Endothelial cell of umbilical vein (primary cell): ENCODE results near the gene DLG5. TPM values are rescaled to one million over a fixed set of nuclear protein-coding genes. Genes with fewer than 3 reads are reported as not detected.

Experiments
- BruUV-seq: library from RNA; stranded (reverse); fragments of 400-500 nt; replicated peaks from 2 replicates; lab custom pipeline; 2021; lab: Mats Ljungman, UMichigan
- CTCF ChIA-PET: fragments of 300-600, 350-600 bp; sonication (Branson Sonifier 250); formaldehyde crosslinking; loops from one replicate; lab custom pipeline; 2021; ENCODE audit warnings: antibody characterized with exemption, inconsistent platforms; lab: Charles Lee
- POLR2A ChIA-PET: fragments of 300-600, 350-600 bp; sonication (Branson Sonifier 250); formaldehyde crosslinking; loops from one replicate; lab custom pipeline; 2021; ENCODE audit warnings: antibody characterized with exemption, inconsistent platforms; lab: Charles Lee
- DNase-seq: peaks from one replicate; pipeline ENCODE4 v3.0.0-alpha.2; 2011; ENCODE audit warnings: low read depth, low spot score
- FAIRE-seq: peaks from 2 replicates; lab custom pipeline; 2011; peaks lifted over from hg19 to GRCh38; lab: Jason Lieb, UNC
- H2AFZ ChIP-seq: 2 replicates; pipeline ENCODE4 v1.6.0; 2012; ENCODE audit warnings: low read depth, low read length, control low read depth, inconsistent platforms
- H3K27ac ChIP-seq: 2 replicates; pipeline ENCODE4 v1.5.1; 2011; ENCODE audit warnings: low read depth, mild to moderate bottlenecking, control low read depth, low read length, moderate library complexity; ENCODE audit not compliant: insufficient read depth
- H3K27me3 ChIP-seq, 2 experiments: 2 replicates each; pipeline versions ENCODE4 v1.6.0 to v1.6.1; 2011; ENCODE audit warnings: low read length in 2 of 2, mixed read lengths in 1 of 2; ENCODE audit not compliant: control insufficient read depth in 2 of 2, insufficient read depth in 2 of 2
- H3K36me3 ChIP-seq, 2 experiments: 2 replicates in 1 of 2; 3 replicates in 1 of 2; pipeline ENCODE4 v1.5.1; 2011; ENCODE audit warnings: low read length in 2 of 2, mild to moderate bottlenecking in 1 of 2, moderate library complexity in 1 of 2; ENCODE audit not compliant: control insufficient read depth in 2 of 2, insufficient read depth in 2 of 2; ENCODE audit errors: extremely low read depth in 1 of 2
- H3K4me1 ChIP-seq: 3 replicates; pipeline ENCODE4 v1.5.1; 2011; ENCODE audit warnings: mild to moderate bottlenecking, low read length; ENCODE audit not compliant: control insufficient read depth, insufficient read depth; ENCODE audit errors: extremely low read depth
- H3K4me2 ChIP-seq: 2 replicates; pipeline ENCODE4 v1.6.1; 2011; ENCODE audit warnings: low read length, control low read depth, mixed read lengths; ENCODE audit not compliant: insufficient read depth
- H3K4me3 ChIP-seq, 3 experiments: fragments of 200-600 bp in 1 of 3; sonication (generic), shearing (Covaris generic) in 1 of 3; replicated peaks in 1 of 3; 2 replicates each; pipeline ENCODE4 v1.5.1; 2011 to 2016; ENCODE audit warnings: control low read depth in 3 of 3, low read length in 3 of 3, mild to moderate bottlenecking in 2 of 3, inconsistent platforms in 1 of 3, low read depth in 1 of 3, moderate library complexity in 1 of 3; ENCODE audit not compliant: insufficient read depth in 1 of 3
- H3K79me2 ChIP-seq: 2 replicates; pipeline ENCODE4 v1.6.0; 2012; ENCODE audit warnings: low read length, inconsistent platforms; ENCODE audit not compliant: control insufficient read depth, insufficient read depth
- H3K9ac ChIP-seq: replicated peaks from 2 replicates; pipeline ENCODE3; 2011; ENCODE audit warnings: low read length, control low read depth; ENCODE audit not compliant: insufficient read depth; ENCODE audit errors: extremely low read depth
- H3K9me1 ChIP-seq: replicated peaks from 3 replicates; pipeline ENCODE4 v1.6.0; 2011; ENCODE audit warnings: mild to moderate bottlenecking, low read length; ENCODE audit not compliant: control insufficient read depth, insufficient read depth; ENCODE audit errors: extremely low read depth
- H3K9me3 ChIP-seq: replicated peaks from 2 replicates; pipeline ENCODE4 v1.5.1; 2012; ENCODE audit warnings: low read length, inconsistent platforms; ENCODE audit not compliant: control insufficient read depth, insufficient read depth
- H4K20me1 ChIP-seq: replicated peaks from 2 replicates; pipeline ENCODE3; 2011; ENCODE audit warnings: mild to moderate bottlenecking, low read length; ENCODE audit not compliant: control insufficient read depth, insufficient read depth; ENCODE audit errors: extremely low read depth
- CTCF ChIP-seq, 2 donors: IDR thresholded peaks; 1 replicate in 1 of 2; 2 replicates in 1 of 2; pipeline ENCODE4 v1.5.1; 2011; ENCODE audit warnings: low read length in 2 of 2, mild to moderate bottlenecking in 2 of 2, moderate library complexity in 2 of 2, control low read depth in 1 of 2, inconsistent platforms in 1 of 2, low read depth in 1 of 2; ENCODE audit not compliant: insufficient read depth in 1 of 2; ENCODE audit errors: extremely low read depth in 1 of 2
- EZH2 ChIP-seq: IDR thresholded peaks from 2 replicates; pipeline ENCODE4 v1.6.1; 2012; ENCODE audit warnings: borderline replicate concordance, low read depth, mild to moderate bottlenecking, moderate library complexity, low read length, inconsistent platforms; ENCODE audit not compliant: severe bottlenecking
- FOS ChIP-seq: IDR thresholded peaks from 2 replicates; pipeline ENCODE4 v1.6.1; 2011; ENCODE audit warnings: mild to moderate bottlenecking, low read length, moderate library complexity, borderline replicate concordance; ENCODE audit not compliant: insufficient read depth
- GATA2 ChIP-seq: IDR thresholded peaks from 2 replicates; pipeline ENCODE4 v1.7.0; 2011; ENCODE audit warnings: low read depth, mild to moderate bottlenecking, moderate library complexity, mixed read lengths, low read length; ENCODE audit not compliant: insufficient read length, insufficient read depth
- JUN ChIP-seq: IDR thresholded peaks from 2 replicates; pipeline ENCODE4 v1.6.1; 2011; ENCODE audit warnings: borderline replicate concordance, low read depth; ENCODE audit not compliant: insufficient read length, insufficient read depth
- MAX ChIP-seq: IDR thresholded peaks from 2 replicates; pipeline ENCODE4 v1.6.1; 2011; ENCODE audit not compliant: insufficient read depth, insufficient read length
- MYC ChIP-seq: IDR thresholded peaks from one replicate; pipeline ENCODE4 v1.6.1; 2011; ENCODE audit warnings: mild to moderate bottlenecking, low read depth, low read length
- POLR2A ChIP-seq: IDR thresholded peaks from 2 replicates; pipeline ENCODE4 v1.6.1; 2012; ENCODE audit warnings: low read depth, mild to moderate bottlenecking, control low read depth, low read length
- POLR2AphosphoS5 ChIP-seq: IDR thresholded peaks from 2 replicates; pipeline ENCODE4 v1.6.1; 2012; ENCODE audit warnings: low read depth, mild to moderate bottlenecking, control low read depth, low read length, moderate library complexity; ENCODE audit not compliant: insufficient read depth
- dilution Hi-C: fragments of 300-500 bp; cut with MboI; formaldehyde crosslinking; loops from one replicate; pipeline ENCODE4 v1.15.0; 2019; ENCODE audit warnings: low sequenced_read_pairs; ENCODE audit not compliant: extremely low pct_ligation_motif_present
- intact Hi-C: fragments of 100-400 bp; cut with micrococcal nuclease; formaldehyde crosslinking; loops from one replicate; pipeline ENCODE4 v1.10.0; 2022
- polyA plus RNA-seq, 4 experiments: library from polyadenylated mRNA; depleted of rRNA in 3 of 4; stranded (reverse) in 3 of 4; unstranded in 1 of 4; fragments of >200 nt; gene quantifications; 2 replicates each; pipeline versions ENCODE4 v1.2.1 to v1.2.3, GENCODE V29; 2011 to 2012; ENCODE audit warnings: missing spikeins in 1 of 4
- total RNA-seq: library from RNA; stranded (reverse); gene quantifications from 2 replicates; pipeline ENCODE4 v1.2.3, GENCODE V29; 2021

The DLG5 gene
- total and polyA plus RNA-seq, 2 donors (not counting 3 experiments of a cell fraction or from before 2014, with no cell fraction given): 12.3 to 24.9 TPM

GRCh38 chr10:77784856-77785255, 141.7 kb downstream of the DLG5 start:
- ChIA-PET POLR2A (interaction anchor here (0.6 kb wide), 1 partner anchor 204 kb away, joined by 4 read pairs; no protein-coding TSS in a partner anchor), CTCF (interaction anchor here (1.2 to 1.4 kb wide), 2 partner anchors 16 to 28 kb away, joined by 3 read pairs; no protein-coding TSS in a partner anchor)
- H3K27me3 ChIP-seq: no peaks in the 10 kb centered on the region
- H3K79me2 ChIP-seq: no peaks in the 10 kb centered on the region
- no peaks in the 10 kb centered on the region for H4K20me1 ChIP-seq
- no peaks in the 10 kb centered on the region for H3K4me1 ChIP-seq
- no peak overlapping the region for H3K27ac ChIP-seq
- dilution Hi-C loops: no loop called here
- H3K9me3 ChIP-seq: no peaks in the 10 kb centered on the region
- BruUV-seq: no TSS peak
- H3K4me3 ChIP-seq: no peak overlapping the region
- H3K9ac ChIP-seq: no peak overlapping the region
- intact Hi-C loops: no loop called here
- no peak overlapping the region for H2AFZ ChIP-seq
- H3K9me1 ChIP-seq: no peaks in the 10 kb centered on the region
- peaks cover 0 to 5% of the 10 kb centered on the region in 2 experiments for H3K36me3 ChIP-seq
- peak; percentile 13 for TF ChIP-seq FOS
- no peak for TF ChIP-seq MAX
- FAIRE-seq (no peak), DNase-seq (peak; percentile 32)
- no peak overlapping the region for H3K4me2 ChIP-seq

GRCh38 chr10:77782328-77783061, 144.1 kb downstream of the DLG5 start:
- Histone ChIP-seq H3K27me3 (no peaks in the 10 kb centered on the region), H3K4me2 (no peak overlapping the region), H3K36me3 (peaks cover 0 to 4% of the 10 kb centered on the region in 2 experiments), H3K27ac (no peak overlapping the region), H3K79me2 (no peaks in the 10 kb centered on the region), H2AFZ (no peak overlapping the region), H3K9me3 (no peaks in the 10 kb centered on the region), H3K9ac (no peak overlapping the region), H3K9me1 (no peaks in the 10 kb centered on the region), H4K20me1 (no peaks in the 10 kb centered on the region), H3K4me1 (no peaks in the 10 kb centered on the region), H3K4me3 (no peak overlapping the region)
- DNase-seq (no peak), FAIRE-seq (no peak)
- dilution Hi-C loops: no loop called here
- ChIA-PET CTCF (no interaction called here), POLR2A (no interaction called here)
- TF ChIP-seq POLR2A (no peak), MAX (no peak), POLR2AphosphoS5 (no peak), JUN (no peak), GATA2 (no peak), FOS (no peak), MYC (no peak), CTCF (IDR thresholded peaks at IDR 0.05; ENCODE audit: extremely low read depth in 1 of 2, insufficient read depth in 1 of 2, low read depth in 1 of 2, low read length in 2 of 2) (no peak), EZH2 (no peak)
- BruUV-seq: no TSS peak
- intact Hi-C loops: no loop called here
